Measurements from ENCODE around the gene CATSPERD. TPM values are rescaled to one million over a fixed set of nuclear protein-coding genes. Genes with fewer than 3 reads are reported as not detected.

Gene CATSPERD
- total and polyA plus RNA-seq, 4 donors = not detected

DNA sequence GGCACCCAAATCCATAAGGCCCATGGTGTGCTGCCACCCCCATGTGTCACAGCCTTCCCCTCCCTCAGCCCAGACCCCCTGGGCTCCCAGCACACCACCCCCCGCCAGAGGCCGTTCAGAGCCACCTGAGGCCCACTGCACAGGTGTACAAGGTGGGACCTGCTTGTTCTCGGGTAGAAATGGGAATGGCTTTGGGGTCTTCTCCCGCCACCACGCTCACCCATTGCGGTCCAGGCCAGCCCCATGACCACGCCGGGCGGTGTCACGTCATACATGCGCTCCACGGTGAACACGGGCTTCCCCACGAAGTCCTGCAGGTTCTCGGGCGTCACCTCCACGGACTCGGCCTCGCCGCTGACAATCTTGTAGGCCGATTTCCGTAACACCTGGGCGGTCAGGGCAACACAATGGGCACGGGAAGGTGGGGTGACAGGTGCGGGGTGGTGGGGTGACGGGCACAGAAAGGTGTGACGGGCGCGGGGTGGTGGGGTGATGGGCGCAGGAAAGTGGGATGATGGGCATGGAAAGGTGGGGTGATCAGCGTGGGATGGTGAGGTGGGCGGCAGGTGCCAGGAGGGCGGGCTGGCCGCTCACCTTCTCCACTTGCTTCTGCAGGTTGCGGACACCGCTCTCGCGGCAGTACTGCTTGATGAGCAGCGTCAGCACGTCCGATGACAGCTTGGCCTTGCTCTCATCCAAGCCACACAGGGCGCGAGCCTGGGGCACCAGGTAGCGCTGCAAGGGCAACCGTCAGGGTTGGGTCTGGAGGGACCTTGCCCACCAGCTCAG lies 26.1 kb upstream of the CATSPERD start:
- Histone ChIP-seq H3K9ac (ENCODE audit: low read depth in 1 of 2, low read length in 2 of 2) (no peak overlapping the region), H3K9me3 (ENCODE audit: control insufficient read depth in 4 of 4, low read length in 3 of 4) (no peaks in the 10 kb centered on the region), H3K27ac (ENCODE audit: low read depth in 1 of 2, low read length in 2 of 2) (no peak overlapping the region), H3K36me3 (ENCODE audit: control insufficient read depth in 4 of 4, insufficient read depth in 3 of 4, low read depth in 1 of 4, low read length in 3 of 4) (peaks cover 13 to 66% (median 27%) of the 10 kb centered on the region in 4 donors), H3K4me1 (ENCODE audit: control insufficient read depth in 4 of 4, insufficient read depth in 4 of 4, low read length in 3 of 4) (peaks cover 6 to 21% (median 10%) of the 10 kb centered on the region in 4 donors), H3K4me3 (ENCODE audit: low read depth in 1 of 3, low read length in 3 of 3) (no peak overlapping the region), H3K27me3 (ENCODE audit: control insufficient read depth in 4 of 4, insufficient read depth in 4 of 4, low read length in 3 of 4) (no peaks in the 10 kb centered on the region)
- WGBS = 94% methylated on average over 45 of the region's 45 CpGs
- no peak for TF ChIP-seq RAD21 (IDR thresholded peaks at IDR 0.05)
- TF ChIP-seq, protein P1, sequence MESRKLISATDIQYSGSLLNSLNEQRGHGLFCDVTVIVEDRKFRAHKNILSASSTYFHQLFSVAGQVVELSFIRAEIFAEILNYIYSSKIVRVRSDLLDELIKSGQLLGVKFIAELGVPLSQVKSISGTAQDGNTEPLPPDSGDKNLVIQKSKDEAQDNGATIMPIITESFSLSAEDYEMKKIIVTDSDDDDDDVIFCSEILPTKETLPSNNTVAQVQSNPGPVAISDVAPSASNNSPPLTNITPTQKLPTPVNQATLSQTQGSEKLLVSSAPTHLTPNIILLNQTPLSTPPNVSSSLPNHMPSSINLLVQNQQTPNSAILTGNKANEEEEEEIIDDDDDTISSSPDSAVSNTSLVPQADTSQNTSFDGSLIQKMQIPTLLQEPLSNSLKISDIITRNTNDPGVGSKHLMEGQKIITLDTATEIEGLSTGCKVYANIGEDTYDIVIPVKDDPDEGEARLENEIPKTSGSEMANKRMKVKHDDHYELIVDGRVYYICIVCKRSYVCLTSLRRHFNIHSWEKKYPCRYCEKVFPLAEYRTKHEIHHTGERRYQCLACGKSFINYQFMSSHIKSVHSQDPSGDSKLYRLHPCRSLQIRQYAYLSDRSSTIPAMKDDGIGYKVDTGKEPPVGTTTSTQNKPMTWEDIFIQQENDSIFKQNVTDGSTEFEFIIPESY (IDR thresholded peaks at IDR 0.05) = no peak
- no peak for TF ChIP-seq TAF1 (conservative IDR thresholded peaks at IDR 0.05)
- no peak for TF ChIP-seq FOXA1 (IDR thresholded peaks at IDR 0.05)
- no peak for TF ChIP-seq HNF4G (IDR thresholded peaks at IDR 0.05)
- no peak for TF ChIP-seq EGR1 (IDR thresholded peaks at IDR 0.05; ENCODE audit: low read depth in 2 of 2)
- no peak for TF ChIP-seq GABPA (IDR thresholded peaks at IDR 0.05 in 1 of 2, conservative IDR thresholded peaks at IDR 0.05 in 1 of 2)
- no peak for TF ChIP-seq SP1 (IDR thresholded peaks at IDR 0.05)
- TF ChIP-seq HNF4A (conservative IDR thresholded peaks at IDR 0.05) = no peak
- TF ChIP-seq NR2F2 (IDR thresholded peaks at IDR 0.05) = no peak
- no peak for TF ChIP-seq RXRA (IDR thresholded peaks at IDR 0.05)
- TF ChIP-seq, protein P2, sequence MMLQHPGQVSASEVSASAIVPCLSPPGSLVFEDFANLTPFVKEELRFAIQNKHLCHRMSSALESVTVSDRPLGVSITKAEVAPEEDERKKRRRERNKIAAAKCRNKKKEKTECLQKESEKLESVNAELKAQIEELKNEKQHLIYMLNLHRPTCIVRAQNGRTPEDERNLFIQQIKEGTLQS (IDR thresholded peaks at IDR 0.05) = no peak
- no peak for TF ChIP-seq FOXA2 (IDR thresholded peaks at IDR 0.05)
- no peak for DNase-seq (ENCODE audit: low spot score)

DNA sequence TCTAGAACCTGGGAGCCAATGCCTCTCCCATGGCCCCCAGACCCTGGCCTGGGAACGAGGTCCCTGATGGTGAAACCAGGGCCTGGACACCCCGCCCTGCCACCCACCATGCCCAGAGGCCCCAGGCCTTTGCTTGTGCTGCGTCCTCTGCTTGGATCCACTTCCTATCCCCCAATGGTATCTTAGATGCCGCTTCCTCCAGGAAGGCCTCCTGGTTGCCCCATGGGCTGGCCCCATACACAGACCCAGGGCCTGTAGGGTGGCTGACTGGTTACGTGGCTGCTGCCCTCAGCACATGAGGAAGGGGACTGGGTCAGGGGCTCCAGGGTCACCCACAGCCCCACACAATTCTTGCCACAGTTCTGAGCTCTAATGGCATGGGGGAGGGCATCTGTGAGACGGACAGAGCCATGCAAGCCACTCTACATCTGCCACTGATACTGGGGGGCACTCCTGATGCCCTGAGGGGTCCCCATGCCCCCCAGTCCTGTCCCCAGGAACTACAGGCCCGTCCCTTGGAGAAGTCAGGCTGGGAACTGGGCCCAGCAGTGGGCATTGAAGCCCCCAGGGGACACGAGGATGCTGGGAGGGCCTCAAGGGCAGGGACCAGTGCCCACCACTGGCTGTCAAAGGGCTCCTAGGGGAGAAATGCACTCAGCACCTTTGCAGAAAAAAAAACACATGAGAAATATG lies 25.3 kb upstream of the CATSPERD start:
- Histone ChIP-seq H3K9ac (ENCODE audit: low read depth in 1 of 2, low read length in 2 of 2) (no peak overlapping the region), H3K27ac (ENCODE audit: low read depth in 1 of 2, low read length in 2 of 2) (no peak overlapping the region), H3K4me1 (ENCODE audit: control insufficient read depth in 4 of 4, insufficient read depth in 4 of 4, low read length in 3 of 4) (peaks cover 6 to 18% (median 10%) of the 10 kb centered on the region in 4 donors), H3K4me3 (ENCODE audit: low read depth in 1 of 3, low read length in 3 of 3) (no peak overlapping the region), H3K36me3 (ENCODE audit: control insufficient read depth in 4 of 4, insufficient read depth in 3 of 4, low read depth in 1 of 4, low read length in 3 of 4) (peaks cover 13 to 66% (median 27%) of the 10 kb centered on the region in 4 donors), H3K9me3 (ENCODE audit: control insufficient read depth in 4 of 4, low read length in 3 of 4) (no peaks in the 10 kb centered on the region), H3K27me3 (ENCODE audit: control insufficient read depth in 4 of 4, insufficient read depth in 4 of 4, low read length in 3 of 4) (no peaks in the 10 kb centered on the region)
- DNase-seq (ENCODE audit: low spot score) = no peak
- 93% methylated on average over 8 of the region's 8 CpGs for WGBS
- TF ChIP-seq, protein P3, sequence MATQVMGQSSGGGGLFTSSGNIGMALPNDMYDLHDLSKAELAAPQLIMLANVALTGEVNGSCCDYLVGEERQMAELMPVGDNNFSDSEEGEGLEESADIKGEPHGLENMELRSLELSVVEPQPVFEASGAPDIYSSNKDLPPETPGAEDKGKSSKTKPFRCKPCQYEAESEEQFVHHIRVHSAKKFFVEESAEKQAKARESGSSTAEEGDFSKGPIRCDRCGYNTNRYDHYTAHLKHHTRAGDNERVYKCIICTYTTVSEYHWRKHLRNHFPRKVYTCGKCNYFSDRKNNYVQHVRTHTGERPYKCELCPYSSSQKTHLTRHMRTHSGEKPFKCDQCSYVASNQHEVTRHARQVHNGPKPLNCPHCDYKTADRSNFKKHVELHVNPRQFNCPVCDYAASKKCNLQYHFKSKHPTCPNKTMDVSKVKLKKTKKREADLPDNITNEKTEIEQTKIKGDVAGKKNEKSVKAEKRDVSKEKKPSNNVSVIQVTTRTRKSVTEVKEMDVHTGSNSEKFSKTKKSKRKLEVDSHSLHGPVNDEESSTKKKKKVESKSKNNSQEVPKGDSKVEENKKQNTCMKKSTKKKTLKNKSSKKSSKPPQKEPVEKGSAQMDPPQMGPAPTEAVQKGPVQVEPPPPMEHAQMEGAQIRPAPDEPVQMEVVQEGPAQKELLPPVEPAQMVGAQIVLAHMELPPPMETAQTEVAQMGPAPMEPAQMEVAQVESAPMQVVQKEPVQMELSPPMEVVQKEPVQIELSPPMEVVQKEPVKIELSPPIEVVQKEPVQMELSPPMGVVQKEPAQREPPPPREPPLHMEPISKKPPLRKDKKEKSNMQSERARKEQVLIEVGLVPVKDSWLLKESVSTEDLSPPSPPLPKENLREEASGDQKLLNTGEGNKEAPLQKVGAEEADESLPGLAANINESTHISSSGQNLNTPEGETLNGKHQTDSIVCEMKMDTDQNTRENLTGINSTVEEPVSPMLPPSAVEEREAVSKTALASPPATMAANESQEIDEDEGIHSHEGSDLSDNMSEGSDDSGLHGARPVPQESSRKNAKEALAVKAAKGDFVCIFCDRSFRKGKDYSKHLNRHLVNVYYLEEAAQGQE (IDR thresholded peaks at IDR 0.05) = no peak
- TF ChIP-seq, protein P1 (IDR thresholded peaks at IDR 0.05) = no peak
- TF ChIP-seq FOXA2 (IDR thresholded peaks at IDR 0.05) (no peak), HNF4G (IDR thresholded peaks at IDR 0.05) (no peak), RXRA (IDR thresholded peaks at IDR 0.05) (no peak), HNF4A (conservative IDR thresholded peaks at IDR 0.05) (no peak), RAD21 (IDR thresholded peaks at IDR 0.05) (no peak), JUND (IDR thresholded peaks at IDR 0.05) (no peak), GABPA (IDR thresholded peaks at IDR 0.05 in 1 of 2, conservative IDR thresholded peaks at IDR 0.05 in 1 of 2) (no peak), TAF1 (conservative IDR thresholded peaks at IDR 0.05) (no peak), FOXA1 (IDR thresholded peaks at IDR 0.05) (no peak)

All from liver (tissue), 9 donors.